ENCODE measurements around the gene ODC1.

ODC1 gene

DNA sequence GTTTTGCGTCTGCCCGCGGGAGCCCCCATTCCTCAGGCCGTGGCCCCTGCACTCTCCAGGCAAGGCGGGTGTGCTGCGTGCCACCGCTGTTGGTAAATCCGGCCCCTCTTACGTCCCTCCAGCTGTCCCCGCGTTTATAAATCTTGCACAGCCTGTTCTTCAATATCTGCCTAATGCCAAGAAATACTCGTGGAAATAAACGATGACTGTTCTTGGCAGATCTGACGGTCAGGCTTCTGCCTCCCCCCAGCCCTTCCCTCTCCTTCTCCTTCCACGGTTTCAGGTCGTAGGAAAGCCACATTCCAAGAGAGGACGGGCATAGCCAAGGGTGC, 20.5 kb downstream of the ODC1 start:
- Histone ChIP-seq H3K36me3 (ENCODE audit: insufficient read depth, low read length) (no peaks in the 10 kb centered on the region), H3K4me2 (ENCODE audit: insufficient read depth, low read length) (no peak overlapping the region), H3K4me3 (ENCODE audit: low read depth in 1 of 2, low read length in 2 of 2) (no peak overlapping the region), H4K20me1 (ENCODE audit: insufficient read depth, low read length) (peaks cover 5% of the 10 kb centered on the region; the same call in 1 of the 2 replicates), H3K4me1 (ENCODE audit: insufficient read depth, low read length) (no peaks in the 10 kb centered on the region), H3K27me3 (ENCODE audit: insufficient read depth, low read length, poor library complexity) (no peaks in the 10 kb centered on the region), H3K9ac (ENCODE audit: low read depth, low read length) (no peak overlapping the region), H3K27ac (ENCODE audit: low read length) (no peak overlapping the region), H2AFZ (ENCODE audit: low read depth, low read length) (no peak overlapping the region), H3K79me2 (ENCODE audit: insufficient read depth, low read length) (no peaks in the 10 kb centered on the region), H3K9me3 (ENCODE audit: insufficient read depth, low read length, severe bottlenecking) (no peaks in the 10 kb centered on the region)
- no peak for TF ChIP-seq EZH2 (IDR thresholded peaks at IDR 0.05; ENCODE audit: borderline replicate concordance, low read depth, low read length, severe bottlenecking)
- TF ChIP-seq, protein P1, sequence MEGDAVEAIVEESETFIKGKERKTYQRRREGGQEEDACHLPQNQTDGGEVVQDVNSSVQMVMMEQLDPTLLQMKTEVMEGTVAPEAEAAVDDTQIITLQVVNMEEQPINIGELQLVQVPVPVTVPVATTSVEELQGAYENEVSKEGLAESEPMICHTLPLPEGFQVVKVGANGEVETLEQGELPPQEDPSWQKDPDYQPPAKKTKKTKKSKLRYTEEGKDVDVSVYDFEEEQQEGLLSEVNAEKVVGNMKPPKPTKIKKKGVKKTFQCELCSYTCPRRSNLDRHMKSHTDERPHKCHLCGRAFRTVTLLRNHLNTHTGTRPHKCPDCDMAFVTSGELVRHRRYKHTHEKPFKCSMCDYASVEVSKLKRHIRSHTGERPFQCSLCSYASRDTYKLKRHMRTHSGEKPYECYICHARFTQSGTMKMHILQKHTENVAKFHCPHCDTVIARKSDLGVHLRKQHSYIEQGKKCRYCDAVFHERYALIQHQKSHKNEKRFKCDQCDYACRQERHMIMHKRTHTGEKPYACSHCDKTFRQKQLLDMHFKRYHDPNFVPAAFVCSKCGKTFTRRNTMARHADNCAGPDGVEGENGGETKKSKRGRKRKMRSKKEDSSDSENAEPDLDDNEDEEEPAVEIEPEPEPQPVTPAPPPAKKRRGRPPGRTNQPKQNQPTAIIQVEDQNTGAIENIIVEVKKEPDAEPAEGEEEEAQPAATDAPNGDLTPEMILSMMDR (IDR thresholded peaks at IDR 0.05; ENCODE audit: borderline replicate concordance, extremely low read depth, low read length, poor library complexity, severe bottlenecking) = no peak
- DNase-seq (no peak), ATAC-seq (ENCODE audit: insufficient read depth, low read depth) (no peak)

- H4K20me1 ChIP-seq (ENCODE audit: insufficient read depth, low read length) = peaks cover 5% of the 10 kb centered on the region; the same call in 1 of the 2 replicates
- H3K4me1 ChIP-seq (ENCODE audit: insufficient read depth, low read length) = no peaks in the 10 kb centered on the region
- ATAC-seq (ENCODE audit: insufficient read depth, low read depth) (no peak), DNase-seq (no peak)
- H3K9me3 ChIP-seq (ENCODE audit: insufficient read depth, low read length, severe bottlenecking) = no peaks in the 10 kb centered on the region
- no peak overlapping the region for H3K4me3 ChIP-seq (ENCODE audit: low read depth in 1 of 2, low read length in 2 of 2)
- no peak overlapping the region for H3K4me2 ChIP-seq (ENCODE audit: insufficient read depth, low read length)
- no peak for TF ChIP-seq EZH2 (IDR thresholded peaks at IDR 0.05; ENCODE audit: borderline replicate concordance, low read depth, low read length, severe bottlenecking)
- TF ChIP-seq, protein P1 (IDR thresholded peaks at IDR 0.05; ENCODE audit: borderline replicate concordance, extremely low read depth, low read length, poor library complexity, severe bottlenecking) = no peak
- H3K27me3 ChIP-seq (ENCODE audit: insufficient read depth, low read length, poor library complexity) = no peaks in the 10 kb centered on the region
- H3K27ac ChIP-seq (ENCODE audit: low read length) = no peak overlapping the region
- H2AFZ ChIP-seq (ENCODE audit: low read depth, low read length) = no peak overlapping the region
- no peaks in the 10 kb centered on the region for H3K36me3 ChIP-seq (ENCODE audit: insufficient read depth, low read length)
- no peaks in the 10 kb centered on the region for H3K79me2 ChIP-seq (ENCODE audit: insufficient read depth, low read length)
- no peak overlapping the region for H3K9ac ChIP-seq (ENCODE audit: low read depth, low read length)
Observed at GRCh38 chr2:10426726-10427617, 21.2 kb downstream of the ODC1 start.

DNA sequence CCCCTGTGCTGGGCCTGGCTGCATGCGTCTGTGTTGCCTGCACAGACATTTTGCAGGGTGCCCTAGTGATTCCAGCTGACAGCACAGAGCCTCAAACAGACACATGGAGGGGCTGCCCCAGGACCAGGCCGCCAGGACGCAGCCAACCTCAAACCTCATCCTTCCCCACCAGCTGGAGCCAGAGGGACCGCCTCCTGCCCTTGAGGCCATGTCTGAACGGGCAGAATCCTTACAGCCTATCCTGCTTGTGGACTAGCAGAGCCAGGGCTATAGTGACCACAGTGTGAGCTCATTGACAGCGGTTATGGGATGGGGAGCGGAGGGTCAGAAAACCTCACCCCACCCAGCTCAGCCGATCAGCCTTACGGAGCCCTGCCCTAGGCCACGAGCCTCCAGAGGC, 22.4 kb downstream of the ODC1 start:
- Histone ChIP-seq H3K4me1 (ENCODE audit: insufficient read depth, low read length) (no peaks in the 10 kb centered on the region), H3K27ac (ENCODE audit: low read length) (no peak overlapping the region), H3K36me3 (ENCODE audit: insufficient read depth, low read length) (no peaks in the 10 kb centered on the region), H3K4me2 (ENCODE audit: insufficient read depth, low read length) (no peak overlapping the region), H3K4me3 (ENCODE audit: low read depth in 1 of 2, low read length in 2 of 2) (no peak overlapping the region), H3K9ac (ENCODE audit: low read depth, low read length) (no peak overlapping the region), H2AFZ (ENCODE audit: low read depth, low read length) (no peak overlapping the region), H3K27me3 (ENCODE audit: insufficient read depth, low read length, poor library complexity) (no peaks in the 10 kb centered on the region), H3K79me2 (ENCODE audit: insufficient read depth, low read length) (no peaks in the 10 kb centered on the region), H3K9me3 (ENCODE audit: insufficient read depth, low read length, severe bottlenecking) (no peaks in the 10 kb centered on the region), H4K20me1 (ENCODE audit: insufficient read depth, low read length) (peaks cover 5% of the 10 kb centered on the region; the same call in 1 of the 2 replicates)
- no peak for TF ChIP-seq EZH2 (IDR thresholded peaks at IDR 0.05; ENCODE audit: borderline replicate concordance, low read depth, low read length, severe bottlenecking)
- TF ChIP-seq, protein P1 (IDR thresholded peaks at IDR 0.05; ENCODE audit: borderline replicate concordance, extremely low read depth, low read length, poor library complexity, severe bottlenecking) = no peak
- no peak for DNase-seq
- ATAC-seq (ENCODE audit: insufficient read depth, low read depth) = peak; percentile 39; the same call in 1 of the 3 replicates
